Liver (tissue), 9 donors: ENCODE results near the gene KLLN. TPM values are rescaled to one million over a fixed set of nuclear protein-coding genes. Genes with fewer than 3 reads are reported as not detected.

Source experiments
- DNase-seq: peaks from one replicate; pipeline ENCODE4 v3.0.0-alpha.2; 2017; ENCODE audit warnings: low spot score
- H3K27ac ChIP-seq, 2 donors: one replicate each; pipeline ENCODE4 v1.7.0; 2013; ENCODE audit warnings: inconsistent platforms in 2 of 2, low read length in 2 of 2, control low read depth in 1 of 2, low read depth in 1 of 2, mild to moderate bottlenecking in 1 of 2
- H3K27me3 ChIP-seq, 4 donors: one replicate each; pipeline versions ENCODE4 v1.6.1 to v1.7.0; 2013; ENCODE audit warnings: low read length in 3 of 4, inconsistent platforms in 1 of 4, mild to moderate bottlenecking in 1 of 4, moderate library complexity in 1 of 4; ENCODE audit not compliant: control insufficient read depth in 4 of 4, insufficient read depth in 4 of 4
- H3K36me3 ChIP-seq, 4 donors: one replicate each; pipeline versions ENCODE4 v1.6.1 to v1.7.0; 2013; ENCODE audit warnings: low read length in 3 of 4, mild to moderate bottlenecking in 3 of 4, low read depth in 1 of 4, moderate library complexity in 1 of 4; ENCODE audit not compliant: control insufficient read depth in 4 of 4, insufficient read depth in 3 of 4
- H3K4me1 ChIP-seq, 4 donors: one replicate each; pipeline versions ENCODE4 v1.6.1 to v1.7.0; 2013; ENCODE audit warnings: low read length in 3 of 4, mild to moderate bottlenecking in 3 of 4, moderate library complexity in 1 of 4; ENCODE audit not compliant: control insufficient read depth in 4 of 4, insufficient read depth in 4 of 4
- H3K4me3 ChIP-seq, 3 donors: one replicate each; pipeline versions ENCODE4 v1.6.1 to v1.7.0; 2013; ENCODE audit warnings: low read length in 3 of 3, control low read depth in 1 of 3, low read depth in 1 of 3, mild to moderate bottlenecking in 1 of 3
- H3K9ac ChIP-seq, 2 donors: one replicate each; pipeline ENCODE4 v1.7.0; 2013; ENCODE audit warnings: low read length in 2 of 2, mild to moderate bottlenecking in 2 of 2, moderate library complexity in 2 of 2, control low read depth in 1 of 2, low read depth in 1 of 2
- H3K9me3 ChIP-seq, 4 donors: one replicate each; pipeline versions ENCODE4 v1.6.1 to v1.7.0; 2013; ENCODE audit warnings: low read length in 3 of 4; ENCODE audit not compliant: control insufficient read depth in 4 of 4
- ATF3 ChIP-seq: IDR thresholded peaks from 2 replicates; pipeline ENCODE4 v1.6.1; 2016; ENCODE audit warnings: antibody characterized with exemption
- EGR1 ChIP-seq, 2 donors: IDR thresholded peaks; 2 replicates each; pipeline ENCODE4 v1.6.1; 2016 to 2018; ENCODE audit warnings: antibody characterized with exemption in 2 of 2, low read depth in 2 of 2
- FOXA1 ChIP-seq: IDR thresholded peaks from 2 replicates; pipeline ENCODE4 v1.6.1; 2016; ENCODE audit warnings: antibody characterized with exemption
- FOXA2 ChIP-seq: IDR thresholded peaks from 2 replicates; pipeline ENCODE4 v1.6.1; 2016; ENCODE audit warnings: antibody characterized with exemption
- GABPA ChIP-seq, 2 donors: IDR thresholded peaks in 1 of 2; conservative IDR thresholded peaks in 1 of 2; 2 replicates each; pipeline ENCODE4 v1.6.1; 2016; ENCODE audit warnings: antibody characterized with exemption in 2 of 2, mild to moderate bottlenecking in 1 of 2, moderate library complexity in 1 of 2
- HNF4A ChIP-seq, 2 donors: conservative IDR thresholded peaks; 2 replicates each; pipeline ENCODE4 v1.6.1; 2016; ENCODE audit warnings: antibody characterized with exemption in 2 of 2, mild to moderate bottlenecking in 2 of 2
- HNF4G ChIP-seq: IDR thresholded peaks from 2 replicates; pipeline ENCODE4 v1.6.1; 2016; ENCODE audit warnings: antibody characterized with exemption
- JUND ChIP-seq, 2 donors: IDR thresholded peaks; 2 replicates each; pipeline ENCODE4 v1.6.1; 2016; ENCODE audit warnings: antibody characterized with exemption in 2 of 2
- MAX ChIP-seq: IDR thresholded peaks from 2 replicates; pipeline ENCODE4 v1.6.1; 2016; ENCODE audit warnings: antibody characterized with exemption
- NR2F2 ChIP-seq: IDR thresholded peaks from 2 replicates; pipeline ENCODE4 v1.6.1; 2016; ENCODE audit warnings: antibody characterized with exemption
- RXRA ChIP-seq, 2 donors: IDR thresholded peaks; 2 replicates each; pipeline ENCODE4 v1.6.1; 2017 to 2018; ENCODE audit warnings: antibody characterized with exemption in 2 of 2, mild to moderate bottlenecking in 1 of 2
- SP1 ChIP-seq: IDR thresholded peaks from 2 replicates; pipeline ENCODE4 v1.6.1; 2018; ENCODE audit warnings: antibody characterized with exemption, mild to moderate bottlenecking
- YY1 ChIP-seq: IDR thresholded peaks from 2 replicates; pipeline ENCODE4 v1.6.1; 2016; ENCODE audit warnings: antibody characterized with exemption, mild to moderate bottlenecking
- ZBTB33 ChIP-seq: IDR thresholded peaks from 2 replicates; pipeline ENCODE4 v1.6.1; 2016; ENCODE audit warnings: antibody characterized with exemption
- polyA plus RNA-seq, 2 donors: library from polyadenylated mRNA; stranded (reverse) in 1 of 2; unstranded in 1 of 2; fragments of 200-250 nt in 1 of 2; fragments of >200 nt in 1 of 2; fragmentation: Nextera tagmentation in 1 of 2; extraction: Ambion mirVana in 1 of 2; gene quantifications; one replicate each; pipeline versions ENCODE4 v1.2.1 to v1.2.3, GENCODE V29; 2013 to 2015
- total RNA-seq, 2 donors: library from RNA; depleted of rRNA; stranded (reverse); fragments of >200 nt; gene quantifications; one replicate each; pipeline ENCODE4 v1.2.3, GENCODE V29; 2014
- TF ChIP-seq, protein P1 (sequence below): IDR thresholded peaks from 2 replicates; pipeline ENCODE4 v1.6.1; 2016; ENCODE audit warnings: antibody characterized with exemption, mild to moderate bottlenecking
- TF ChIP-seq, protein P2 (sequence below): fragments of 150-350 bp; IDR thresholded peaks from 2 replicates; pipeline ENCODE4 v1.5.1; 2017; ENCODE audit warnings: improper control_type of control experiment, low read depth, low read length; ENCODE audit not compliant: missing input control
- donor health status: healthy.
- donor health status: healthy.
- donor health status: healthy.
- donor health status: healthy.
- donor health status: healthy.

Gene KLLN
- total and polyA plus RNA-seq, 4 donors, result 0.17 to 0.42 (median 0.24) TPM

GRCh38 chr10:87880336-87880735 is 17.0 kb upstream of the KLLN start:
- Histone ChIP-seq H3K9me3 (no peaks in the 10 kb centered on the region), H3K4me3 (no peak overlapping the region), H3K36me3 (no peaks in the 10 kb centered on the region), H3K4me1 (peaks cover under 1 to 4% (median 2%) of the 10 kb centered on the region in 4 donors), H3K9ac (no peak overlapping the region), H3K27ac (no peak overlapping the region), H3K27me3 (no peaks in the 10 kb centered on the region)
- no peak for DNase-seq
- TF ChIP-seq ATF3 (no peak), HNF4A (conservative IDR thresholded peaks at IDR 0.05) (no peak), RXRA (IDR thresholded peaks at IDR 0.05) (no peak), ZBTB33 (no peak), GABPA (IDR thresholded peaks at IDR 0.05 in 1 of 2, conservative IDR thresholded peaks at IDR 0.05 in 1 of 2) (no peak), MAX (no peak), FOXA1 (no peak), SP1 (no peak), JUND (IDR thresholded peaks at IDR 0.05) (no peak), EGR1 (IDR thresholded peaks at IDR 0.05; ENCODE audit: low read depth in 2 of 2) (no peak), YY1 (no peak), HNF4G (no peak), FOXA2 (no peak), NR2F2 (no peak)
- TF ChIP-seq, protein P1, sequence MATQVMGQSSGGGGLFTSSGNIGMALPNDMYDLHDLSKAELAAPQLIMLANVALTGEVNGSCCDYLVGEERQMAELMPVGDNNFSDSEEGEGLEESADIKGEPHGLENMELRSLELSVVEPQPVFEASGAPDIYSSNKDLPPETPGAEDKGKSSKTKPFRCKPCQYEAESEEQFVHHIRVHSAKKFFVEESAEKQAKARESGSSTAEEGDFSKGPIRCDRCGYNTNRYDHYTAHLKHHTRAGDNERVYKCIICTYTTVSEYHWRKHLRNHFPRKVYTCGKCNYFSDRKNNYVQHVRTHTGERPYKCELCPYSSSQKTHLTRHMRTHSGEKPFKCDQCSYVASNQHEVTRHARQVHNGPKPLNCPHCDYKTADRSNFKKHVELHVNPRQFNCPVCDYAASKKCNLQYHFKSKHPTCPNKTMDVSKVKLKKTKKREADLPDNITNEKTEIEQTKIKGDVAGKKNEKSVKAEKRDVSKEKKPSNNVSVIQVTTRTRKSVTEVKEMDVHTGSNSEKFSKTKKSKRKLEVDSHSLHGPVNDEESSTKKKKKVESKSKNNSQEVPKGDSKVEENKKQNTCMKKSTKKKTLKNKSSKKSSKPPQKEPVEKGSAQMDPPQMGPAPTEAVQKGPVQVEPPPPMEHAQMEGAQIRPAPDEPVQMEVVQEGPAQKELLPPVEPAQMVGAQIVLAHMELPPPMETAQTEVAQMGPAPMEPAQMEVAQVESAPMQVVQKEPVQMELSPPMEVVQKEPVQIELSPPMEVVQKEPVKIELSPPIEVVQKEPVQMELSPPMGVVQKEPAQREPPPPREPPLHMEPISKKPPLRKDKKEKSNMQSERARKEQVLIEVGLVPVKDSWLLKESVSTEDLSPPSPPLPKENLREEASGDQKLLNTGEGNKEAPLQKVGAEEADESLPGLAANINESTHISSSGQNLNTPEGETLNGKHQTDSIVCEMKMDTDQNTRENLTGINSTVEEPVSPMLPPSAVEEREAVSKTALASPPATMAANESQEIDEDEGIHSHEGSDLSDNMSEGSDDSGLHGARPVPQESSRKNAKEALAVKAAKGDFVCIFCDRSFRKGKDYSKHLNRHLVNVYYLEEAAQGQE, result no peak
- TF ChIP-seq, protein P2, sequence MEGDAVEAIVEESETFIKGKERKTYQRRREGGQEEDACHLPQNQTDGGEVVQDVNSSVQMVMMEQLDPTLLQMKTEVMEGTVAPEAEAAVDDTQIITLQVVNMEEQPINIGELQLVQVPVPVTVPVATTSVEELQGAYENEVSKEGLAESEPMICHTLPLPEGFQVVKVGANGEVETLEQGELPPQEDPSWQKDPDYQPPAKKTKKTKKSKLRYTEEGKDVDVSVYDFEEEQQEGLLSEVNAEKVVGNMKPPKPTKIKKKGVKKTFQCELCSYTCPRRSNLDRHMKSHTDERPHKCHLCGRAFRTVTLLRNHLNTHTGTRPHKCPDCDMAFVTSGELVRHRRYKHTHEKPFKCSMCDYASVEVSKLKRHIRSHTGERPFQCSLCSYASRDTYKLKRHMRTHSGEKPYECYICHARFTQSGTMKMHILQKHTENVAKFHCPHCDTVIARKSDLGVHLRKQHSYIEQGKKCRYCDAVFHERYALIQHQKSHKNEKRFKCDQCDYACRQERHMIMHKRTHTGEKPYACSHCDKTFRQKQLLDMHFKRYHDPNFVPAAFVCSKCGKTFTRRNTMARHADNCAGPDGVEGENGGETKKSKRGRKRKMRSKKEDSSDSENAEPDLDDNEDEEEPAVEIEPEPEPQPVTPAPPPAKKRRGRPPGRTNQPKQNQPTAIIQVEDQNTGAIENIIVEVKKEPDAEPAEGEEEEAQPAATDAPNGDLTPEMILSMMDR, result no peak
